Caco-2 (cell line): ENCODE data around the gene CA7. TPM values are rescaled to one million over a fixed set of nuclear protein-coding genes. Genes with fewer than 3 reads are reported as not detected.

ENCODE experiments used
- BruUV-seq: library from RNA; stranded (reverse); fragments of 400-500 nt; replicated peaks from 2 replicates; lab custom pipeline; 2021; lab: Mats Ljungman, UMichigan
- CTCF ChIA-PET: fragments of 300-600 bp; sonication (Branson Sonifier 250); formaldehyde crosslinking; loops from one replicate; lab custom pipeline; 2022; ENCODE audit warnings: antibody characterized with exemption; lab: Charles Lee
- POLR2A ChIA-PET: fragments of 300-600 bp; sonication (Branson Sonifier 250); formaldehyde crosslinking; loops from one replicate; lab custom pipeline; 2022; ENCODE audit warnings: antibody characterized with exemption; lab: Charles Lee
- DNase-seq, 2 experiments: peaks; one replicate each; pipeline versions ENCODE4 v3.0.0 to v3.0.0-alpha.2; 2020 to 2022
- H3K27me3 ChIP-seq: replicated peaks from 2 replicates; pipeline ENCODE4 v1.6.0; 2011; ENCODE audit warnings: low read length; ENCODE audit not compliant: control insufficient read depth, insufficient read depth
- H3K36me3 ChIP-seq: 2 replicates; pipeline ENCODE4 v1.5.1; 2011; ENCODE audit warnings: low read length; ENCODE audit not compliant: control insufficient read depth, insufficient read depth
- H3K4me1 ChIP-seq: fragments of 250-450 bp; sonication (Bioruptor Pico); 2 replicates; pipeline ENCODE4 v1.5.1; 2020; ENCODE audit warnings: mild to moderate bottlenecking
- H3K4me3 ChIP-seq: 2 replicates; pipeline ENCODE4 v1.5.1; 2011; ENCODE audit warnings: low read depth, mild to moderate bottlenecking, control low read depth, low read length
- H3K9me3 ChIP-seq: fragments of 250-450 bp; sonication (Bioruptor Pico); 2 replicates; pipeline ENCODE4 v1.5.1; 2020; ENCODE audit warnings: mild to moderate bottlenecking, moderate library complexity
- H3K27ac Mint-ChIP-seq: one replicate; pipeline ENCODE4 v1.8.0; 2022; ENCODE audit warnings: mixed read lengths; ENCODE audit not compliant: unreplicated experiment
- H3K27me3 Mint-ChIP-seq: one replicate; pipeline ENCODE4 v1.8.0; 2022; ENCODE audit warnings: mixed read lengths; ENCODE audit not compliant: insufficient read depth, unreplicated experiment
- H3K36me3 Mint-ChIP-seq: one replicate; pipeline ENCODE4 v1.8.0; 2022; ENCODE audit warnings: mild to moderate bottlenecking, mixed read lengths; ENCODE audit not compliant: insufficient read depth, unreplicated experiment
- H3K4me1 Mint-ChIP-seq: one replicate; pipeline ENCODE4 v1.8.0; 2022; ENCODE audit warnings: low read depth, mixed read lengths; ENCODE audit not compliant: unreplicated experiment
- H3K4me3 Mint-ChIP-seq: one replicate; pipeline ENCODE4 v1.8.0; 2022; ENCODE audit warnings: mild to moderate bottlenecking, moderate library complexity, mixed read lengths; ENCODE audit not compliant: unreplicated experiment
- H3K9me3 Mint-ChIP-seq: one replicate; pipeline ENCODE4 v1.8.0; 2022; ENCODE audit warnings: mixed read lengths; ENCODE audit not compliant: unreplicated experiment
- CTCF ChIP-seq, 2 experiments: fragments of 200-600 bp in 1 of 2; IDR thresholded peaks; 1 replicate in 1 of 2; 2 replicates in 1 of 2; pipeline versions ENCODE4 v1.5.1 to v1.8.0; 2011 to 2022; ENCODE audit warnings: antibody characterized with exemption in 1 of 2, control low read depth in 1 of 2, inconsistent platforms in 1 of 2, low read depth in 1 of 2, low read length in 1 of 2, mild to moderate bottlenecking in 1 of 2, moderate library complexity in 1 of 2; ENCODE audit not compliant: insufficient read depth in 1 of 2, severe bottlenecking in 1 of 2, unreplicated experiment in 1 of 2
- intact Hi-C: fragments of 100-400 bp; cut with micrococcal nuclease; formaldehyde crosslinking; loops from one replicate; pipeline ENCODE4 v1.10.0; 2022; ENCODE audit not compliant: unreplicated experiment
- total RNA-seq: library from RNA; stranded (reverse); gene quantifications from 2 replicates; pipeline ENCODE4 v1.2.3, GENCODE V29; 2022

The CA7 gene
- total RNA-seq, 1 experiment from 2014 or later: 0.68 TPM

DNA sequence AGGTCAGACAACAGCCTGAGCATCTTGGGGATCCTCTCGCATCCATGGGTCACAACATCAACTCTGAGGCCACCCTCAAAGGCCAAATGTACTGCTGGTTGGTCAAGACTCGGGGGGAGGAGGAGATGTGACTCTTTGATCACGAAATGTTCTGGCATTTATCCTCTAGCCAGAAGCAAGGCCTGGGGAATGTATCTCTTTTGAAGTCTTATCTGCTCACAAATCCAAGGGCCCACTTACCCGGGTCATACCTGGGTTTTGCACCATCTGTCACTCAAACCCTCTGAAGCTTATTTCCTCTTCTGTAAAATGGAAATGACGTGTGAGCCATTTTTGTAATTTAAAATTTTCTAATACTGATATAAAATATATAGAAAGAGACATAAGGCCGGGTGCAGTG, 13.2 kb downstream of the CA7 start:
- BruUV-seq: no TSS peak
- Mint-ChIP-seq H3K36me3 (peaks cover 4% of the 10 kb centered on the region), H3K27me3 (no peaks in the 10 kb centered on the region), H3K4me3 (no peak overlapping the region), H3K4me1 (peaks cover 12% of the 10 kb centered on the region), H3K27ac (peak overlapping the region; percentile 53), H3K9me3 (no peaks in the 10 kb centered on the region)
- ChIA-PET CTCF (interaction anchor here (1.0 to 2.5 kb wide), 5 partner anchors 10 to 27 kb away, joined by 3 to 25 read pairs (median 8); partner anchors contain the start of gene NAE1), POLR2A (interaction anchor here (1.2 kb wide), 1 partner anchor 23 kb away, joined by 4 read pairs; the partner anchor contains the start of gene PDP2)
- no peaks in the 10 kb centered on the region for H3K9me3 ChIP-seq
- TF ChIP-seq CTCF (IDR thresholded peaks at IDR 0.05; ENCODE audit: insufficient read depth in 1 of 2, low read depth in 1 of 2, low read length in 1 of 2, severe bottlenecking in 1 of 2, unreplicated experiment in 1 of 2): no peak
- no peaks in the 10 kb centered on the region for H3K27me3 ChIP-seq
- H3K4me3 ChIP-seq: no peak overlapping the region
- intact Hi-C loops: no loop called here
- peak; percentile 74 to 78 for DNase-seq
- peaks cover 30% of the 10 kb centered on the region for H3K4me1 ChIP-seq
- H3K36me3 ChIP-seq: no peaks in the 10 kb centered on the region

DNA sequence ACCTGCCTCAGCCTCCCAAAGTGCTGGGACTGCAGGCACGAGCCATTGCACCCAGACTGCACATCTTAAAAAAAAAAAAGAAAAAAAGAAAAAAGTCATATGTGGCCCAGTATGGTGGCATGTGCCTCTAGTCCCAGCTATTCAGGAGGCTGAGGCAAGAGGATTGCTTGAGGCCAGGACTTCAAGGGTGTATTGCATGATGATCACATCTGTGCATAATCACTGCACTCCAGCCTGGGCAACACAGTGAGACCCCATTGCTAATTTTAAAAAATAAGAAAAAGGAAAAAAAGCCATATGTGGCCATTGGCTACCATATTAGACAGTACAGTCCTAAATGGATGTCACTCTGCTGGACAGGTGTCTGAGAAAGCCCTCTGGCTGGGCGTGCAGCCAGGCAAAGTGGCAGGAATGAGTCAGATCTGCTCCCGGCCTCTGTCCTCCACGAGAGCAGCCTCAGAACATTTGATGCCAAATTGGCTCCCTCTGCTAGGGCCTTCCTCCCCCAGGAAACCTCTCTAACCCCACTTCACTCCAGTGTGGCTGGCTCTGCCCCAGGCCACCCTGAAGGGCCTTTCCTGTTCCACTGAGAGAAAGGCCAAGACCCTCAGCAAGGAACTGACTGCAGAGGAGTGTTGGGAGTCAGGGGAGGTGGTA, 14.7 kb downstream of the CA7 start:
- no peak overlapping the region for H3K4me3 Mint-ChIP-seq
- Histone ChIP-seq H3K4me3 (no peak overlapping the region), H3K36me3 (no peaks in the 10 kb centered on the region), H3K9me3 (no peaks in the 10 kb centered on the region), H3K4me1 (peaks cover 30% of the 10 kb centered on the region), H3K27me3 (no peaks in the 10 kb centered on the region)
- no peak for DNase-seq
- H3K27ac Mint-ChIP-seq: no peak overlapping the region
- BruUV-seq: no TSS peak
- POLR2A ChIA-PET: no interaction called here
- peaks cover 12% of the 10 kb centered on the region for H3K4me1 Mint-ChIP-seq
- peaks cover 4% of the 10 kb centered on the region for H3K36me3 Mint-ChIP-seq
- no peaks in the 10 kb centered on the region for H3K9me3 Mint-ChIP-seq
- CTCF ChIA-PET: interaction anchor here (2.3 kb wide), 1 partner anchor 28 kb away, joined by 15 read pairs; the partner anchor contains the start of gene NAE1
- intact Hi-C loops: no loop called here
- TF ChIP-seq CTCF (IDR thresholded peaks at IDR 0.05; ENCODE audit: insufficient read depth in 1 of 2, low read depth in 1 of 2, low read length in 1 of 2, severe bottlenecking in 1 of 2, unreplicated experiment in 1 of 2): no peak
- no peaks in the 10 kb centered on the region for H3K27me3 Mint-ChIP-seq

GRCh38 chr16:66859397-66860068, 15.3 kb downstream of the CA7 start:
- peaks cover 12% of the 10 kb centered on the region for H3K4me1 Mint-ChIP-seq
- H3K4me3 Mint-ChIP-seq: no peak overlapping the region
- no TSS peak for BruUV-seq
- Histone ChIP-seq H3K27me3 (no peaks in the 10 kb centered on the region), H3K36me3 (no peaks in the 10 kb centered on the region), H3K4me1 (peaks cover 30% of the 10 kb centered on the region), H3K9me3 (no peaks in the 10 kb centered on the region), H3K4me3 (no peak overlapping the region)
- no peak for TF ChIP-seq CTCF (IDR thresholded peaks at IDR 0.05; ENCODE audit: insufficient read depth in 1 of 2, low read depth in 1 of 2, low read length in 1 of 2, severe bottlenecking in 1 of 2, unreplicated experiment in 1 of 2)
- H3K9me3 Mint-ChIP-seq: no peaks in the 10 kb centered on the region
- ChIA-PET CTCF (interaction anchor here (2.0 to 2.3 kb wide), 2 partner anchors 13 to 29 kb away, joined by 7 to 15 read pairs; partner anchors contain the start of gene NAE1), POLR2A (no interaction called here)
- H3K27me3 Mint-ChIP-seq: no peaks in the 10 kb centered on the region
- no peak overlapping the region for H3K27ac Mint-ChIP-seq
- intact Hi-C loops: loop anchor here (10.0 kb wide), 1 partner anchor 105 kb away; the partner anchor contains the start of gene DYNC1LI2
- H3K36me3 Mint-ChIP-seq: peaks cover 3% of the 10 kb centered on the region
- DNase-seq: no peak
